Measurements from ENCODE around the gene SEMA7A.
A peak's percentile ranks its signal among the peaks of the same experiment; 100 is the strongest.

Gene SEMA7A

GRCh38 chr15:74432968-74433591, 678 bp downstream of the SEMA7A start:
- peak overlapping the region in 1 of 2 experiments; percentile 73 for H3K23ac ChIP-seq (ENCODE audit: low read length in 2 of 2)

DNA sequence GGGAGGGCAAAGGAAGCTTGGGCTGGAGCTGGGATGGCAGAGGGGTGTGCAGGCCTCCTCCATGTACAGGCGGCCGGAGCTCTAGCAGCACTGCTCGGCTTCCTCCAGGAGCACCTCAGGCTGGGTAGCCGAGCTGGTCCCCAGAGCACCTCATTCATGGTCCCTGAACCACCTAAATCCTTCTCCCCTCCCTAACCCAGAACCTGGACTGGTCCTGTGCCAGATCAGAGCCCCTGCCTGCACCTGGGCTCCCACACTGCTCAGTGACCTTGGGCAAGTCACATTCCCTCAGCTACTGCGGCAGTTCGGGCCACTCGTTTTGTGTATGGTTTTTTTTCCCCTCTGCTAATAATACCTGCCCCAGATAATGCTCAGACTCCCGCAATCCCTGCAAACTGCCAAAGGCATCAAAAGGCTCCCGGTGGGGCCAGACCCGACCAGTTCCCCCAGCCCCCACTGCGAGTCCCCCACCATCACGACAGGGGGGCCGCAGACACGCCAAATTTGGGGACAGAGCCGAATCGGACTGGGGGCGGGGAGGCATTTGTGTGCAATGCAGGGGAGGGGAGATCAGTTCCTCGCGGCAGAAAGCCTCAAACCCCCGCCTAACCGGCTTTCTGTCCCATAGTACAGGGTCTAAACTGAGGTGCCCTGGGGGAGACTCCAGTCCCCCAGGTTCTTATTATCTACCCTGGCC, 1.3 kb downstream of the SEMA7A start:
- no peak overlapping the region for H2BK5ac ChIP-seq (ENCODE audit: low read depth, low read length, poor library complexity, severe bottlenecking)
- H2BK12ac ChIP-seq (ENCODE audit: low read length in 2 of 2) = no peak overlapping the region
- no peak overlapping the region for H3K4ac ChIP-seq (ENCODE audit: low read depth in 1 of 2, low read length in 2 of 2)
- peaks cover 1% of the 10 kb centered on the region for H3K79me1 ChIP-seq (replicated peaks; ENCODE audit: low read length, poor library complexity, severe bottlenecking)
- no peak overlapping the region for H3K14ac ChIP-seq (ENCODE audit: low read length in 2 of 2)
- no peak for DNase-seq
- peak overlapping the region in 1 of 2 experiments; percentile 84 for H3K23ac ChIP-seq (ENCODE audit: low read length in 2 of 2)
- H3K36me3 ChIP-seq (ENCODE audit: control insufficient read depth in 1 of 2, insufficient read depth in 2 of 2, low read depth in 1 of 2, low read length in 2 of 2) = no peaks in the 10 kb centered on the region
- no peaks in the 10 kb centered on the region for H3K9me3 ChIP-seq (ENCODE audit: control insufficient read depth, low read length)
- H4K8ac ChIP-seq (ENCODE audit: low read length) = no peak overlapping the region
- WGBS = 30% methylated on average over 16 of the region's 21 CpGs
- H2BK120ac ChIP-seq (ENCODE audit: low read depth, low read length) = no peak overlapping the region
- peak overlapping the region; percentile 76 for H3K4me2 ChIP-seq (ENCODE audit: low read length, poor library complexity, severe bottlenecking)
- no peak overlapping the region for H2AK5ac ChIP-seq (ENCODE audit: low read length, severe bottlenecking)
- peak overlapping the region; percentile 45 for H2BK15ac ChIP-seq (ENCODE audit: low read depth, poor library complexity, severe bottlenecking)
- no peak overlapping the region for H4K91ac ChIP-seq (ENCODE audit: low read length)
- no peak overlapping the region for H2AFZ ChIP-seq (ENCODE audit: low read depth, low read length)
- peak overlapping the region; percentile 77 for H3K9ac ChIP-seq (ENCODE audit: low read length)
- H3K4me3 ChIP-seq (ENCODE audit: insufficient read depth in 1 of 2, low read depth in 1 of 2, low read length in 2 of 2) = peak overlapping the region; percentile 89 to 93
- no peaks in the 10 kb centered on the region for H3K27me3 ChIP-seq (ENCODE audit: control insufficient read depth in 1 of 2, insufficient read depth in 1 of 2, low read length in 2 of 2)
- H3K27ac ChIP-seq (ENCODE audit: low read length, poor library complexity, severe bottlenecking) = no peak overlapping the region
- H3K4me1 ChIP-seq (ENCODE audit: control insufficient read depth, insufficient read depth, low read depth, low read length) = peaks cover 55% of the 10 kb centered on the region
- no peak overlapping the region for H3K18ac ChIP-seq (ENCODE audit: low read depth in 1 of 2, low read length in 2 of 2)

More at GRCh38 chr15:74432968-74433591, 678 bp downstream of the SEMA7A start:
- H2BK120ac ChIP-seq (ENCODE audit: low read depth, low read length) = no peak overlapping the region
- peak overlapping the region in 1 of 2 experiments; percentile 9 for H3K14ac ChIP-seq (ENCODE audit: low read length in 2 of 2)
- H3K18ac ChIP-seq (ENCODE audit: low read depth in 1 of 2, low read length in 2 of 2) = peak overlapping the region; percentile 34 to 40
- no peak overlapping the region for H2BK15ac ChIP-seq (ENCODE audit: low read depth, poor library complexity, severe bottlenecking)
- H3K27ac ChIP-seq (ENCODE audit: low read length, poor library complexity, severe bottlenecking) = no peak overlapping the region
- peak overlapping the region in 1 of 2 experiments; percentile 53 for H3K4ac ChIP-seq (ENCODE audit: low read depth in 1 of 2, low read length in 2 of 2)
- no peak overlapping the region for H4K91ac ChIP-seq (ENCODE audit: low read length)
- H3K79me1 ChIP-seq (replicated peaks; ENCODE audit: low read length, poor library complexity, severe bottlenecking) = peaks cover 1% of the 10 kb centered on the region
- no peaks in the 10 kb centered on the region for H3K36me3 ChIP-seq (ENCODE audit: control insufficient read depth in 1 of 2, insufficient read depth in 2 of 2, low read depth in 1 of 2, low read length in 2 of 2)
- H2AFZ ChIP-seq (ENCODE audit: low read depth, low read length) = peak overlapping the region; percentile 84
- H3K9me3 ChIP-seq (ENCODE audit: control insufficient read depth, low read length) = no peaks in the 10 kb centered on the region
- H3K27me3 ChIP-seq (ENCODE audit: control insufficient read depth in 1 of 2, insufficient read depth in 1 of 2, low read length in 2 of 2) = no peaks in the 10 kb centered on the region
- peaks cover 49% of the 10 kb centered on the region for H3K4me1 ChIP-seq (ENCODE audit: control insufficient read depth, insufficient read depth, low read depth, low read length)
- H3K4me2 ChIP-seq (ENCODE audit: low read length, poor library complexity, severe bottlenecking) = peak overlapping the region; percentile 76
- peak overlapping the region; percentile 85 for H3K9ac ChIP-seq (ENCODE audit: low read length)
- no peak overlapping the region for H2AK5ac ChIP-seq (ENCODE audit: low read length, severe bottlenecking)
- peak overlapping the region; percentile 46 for H2BK5ac ChIP-seq (ENCODE audit: low read depth, low read length, poor library complexity, severe bottlenecking)
- DNase-seq = no peak
- peak overlapping the region; percentile 89 to 93 for H3K4me3 ChIP-seq (ENCODE audit: insufficient read depth in 1 of 2, low read depth in 1 of 2, low read length in 2 of 2)
- no peak overlapping the region for H2BK12ac ChIP-seq (ENCODE audit: low read length in 2 of 2)
- under 1% methylated on average over 39 of the region's 64 CpGs for WGBS
- peak overlapping the region; percentile 38 for H4K8ac ChIP-seq (ENCODE audit: low read length)

DNA sequence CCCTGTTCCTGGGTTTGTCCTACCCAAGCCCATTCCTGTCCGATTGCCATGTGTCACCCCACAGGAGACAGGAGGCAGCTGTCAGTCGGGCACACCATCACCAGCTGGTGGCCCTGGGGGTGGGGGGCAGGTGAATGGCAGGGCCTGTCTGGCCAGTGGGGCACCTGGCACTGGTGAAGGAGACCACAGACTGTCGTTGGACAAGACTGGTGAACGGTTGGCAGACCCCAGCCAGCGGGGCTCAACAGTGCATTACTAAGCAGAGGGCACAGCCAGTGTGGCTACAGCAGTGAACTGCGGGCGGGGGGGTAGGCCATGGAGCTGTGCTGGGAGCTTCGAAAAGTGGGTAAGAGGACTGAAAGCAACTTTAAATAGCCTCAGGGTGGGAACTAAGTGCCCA, 2.1 kb downstream of the SEMA7A start:
- WGBS = 87% methylated on average over 8 of the region's 8 CpGs
- H2AK5ac ChIP-seq (ENCODE audit: low read length, severe bottlenecking) = peak overlapping the region; percentile 32
- H3K27ac ChIP-seq (ENCODE audit: low read length, poor library complexity, severe bottlenecking) = peak overlapping the region; percentile 5
- H3K79me1 ChIP-seq (replicated peaks; ENCODE audit: low read length, poor library complexity, severe bottlenecking) = peaks cover 1% of the 10 kb centered on the region
- no peak overlapping the region for H4K8ac ChIP-seq (ENCODE audit: low read length)
- H3K14ac ChIP-seq (ENCODE audit: low read length in 2 of 2) = no peak overlapping the region
- H3K27me3 ChIP-seq (ENCODE audit: control insufficient read depth in 1 of 2, insufficient read depth in 1 of 2, low read length in 2 of 2) = no peaks in the 10 kb centered on the region
- H3K4me1 ChIP-seq (ENCODE audit: control insufficient read depth, insufficient read depth, low read depth, low read length) = peaks cover 60% of the 10 kb centered on the region
- no peak overlapping the region for H2BK120ac ChIP-seq (ENCODE audit: low read depth, low read length)
- H3K9me3 ChIP-seq (ENCODE audit: control insufficient read depth, low read length) = no peaks in the 10 kb centered on the region
- peak overlapping the region; percentile 77 for H3K9ac ChIP-seq (ENCODE audit: low read length)
- no peak overlapping the region for H2BK15ac ChIP-seq (ENCODE audit: low read depth, poor library complexity, severe bottlenecking)
- peak overlapping the region; percentile 76 for H3K4me2 ChIP-seq (ENCODE audit: low read length, poor library complexity, severe bottlenecking)
- no peak overlapping the region for H4K91ac ChIP-seq (ENCODE audit: low read length)
- no peak overlapping the region for H2BK12ac ChIP-seq (ENCODE audit: low read length in 2 of 2)
- H3K4me3 ChIP-seq (ENCODE audit: insufficient read depth in 1 of 2, low read depth in 1 of 2, low read length in 2 of 2) = peak overlapping the region; percentile 20 to 89
- no peak for DNase-seq
- no peak overlapping the region for H3K4ac ChIP-seq (ENCODE audit: low read depth in 1 of 2, low read length in 2 of 2)
- H3K36me3 ChIP-seq (ENCODE audit: control insufficient read depth in 1 of 2, insufficient read depth in 2 of 2, low read depth in 1 of 2, low read length in 2 of 2) = peaks cover 1 to 5% of the 10 kb centered on the region in 2 experiments
- no peak overlapping the region for H2BK5ac ChIP-seq (ENCODE audit: low read depth, low read length, poor library complexity, severe bottlenecking)
- H3K23ac ChIP-seq (ENCODE audit: low read length in 2 of 2) = no peak overlapping the region
- no peak overlapping the region for H2AFZ ChIP-seq (ENCODE audit: low read depth, low read length)
- H3K18ac ChIP-seq (ENCODE audit: low read depth in 1 of 2, low read length in 2 of 2) = no peak overlapping the region

DNA sequence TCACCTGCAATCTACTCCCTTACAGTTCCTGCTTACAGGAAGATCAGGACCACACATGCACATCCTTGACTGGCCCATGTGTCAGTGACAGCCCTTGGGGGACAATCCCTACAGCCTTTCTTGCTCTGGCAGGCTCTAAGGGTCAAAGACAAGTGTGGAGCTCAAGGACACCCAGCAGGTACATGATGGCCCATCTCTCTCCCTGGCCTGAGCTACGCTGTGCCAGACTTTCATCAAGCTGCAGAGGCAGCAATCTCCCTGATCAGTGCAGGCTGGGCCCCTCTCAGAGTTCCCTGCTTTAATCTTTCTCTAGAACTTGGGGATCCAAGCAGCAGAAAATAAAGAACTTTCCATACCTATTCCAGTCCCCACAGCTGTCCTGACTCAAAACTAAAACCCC, 2.6 kb downstream of the SEMA7A start:
- Histone ChIP-seq H3K14ac (ENCODE audit: low read length in 2 of 2) (no peak overlapping the region), H2BK12ac (ENCODE audit: low read length in 2 of 2) (no peak overlapping the region), H2BK15ac (ENCODE audit: low read depth, poor library complexity, severe bottlenecking) (no peak overlapping the region), H3K27ac (ENCODE audit: low read length, poor library complexity, severe bottlenecking) (peak overlapping the region; percentile 5), H2AK5ac (ENCODE audit: low read length, severe bottlenecking) (no peak overlapping the region), H3K4ac (ENCODE audit: low read depth in 1 of 2, low read length in 2 of 2) (no peak overlapping the region), H4K91ac (ENCODE audit: low read length) (no peak overlapping the region), H3K23ac (ENCODE audit: low read length in 2 of 2) (no peak overlapping the region), H2BK120ac (ENCODE audit: low read depth, low read length) (no peak overlapping the region), H2BK5ac (ENCODE audit: low read depth, low read length, poor library complexity, severe bottlenecking) (no peak overlapping the region), H4K8ac (ENCODE audit: low read length) (no peak overlapping the region), H3K9ac (ENCODE audit: low read length) (peak overlapping the region; percentile 77), H3K4me2 (ENCODE audit: low read length, poor library complexity, severe bottlenecking) (peak overlapping the region; percentile 76), H3K18ac (ENCODE audit: low read depth in 1 of 2, low read length in 2 of 2) (no peak overlapping the region), H2AFZ (ENCODE audit: low read depth, low read length) (no peak overlapping the region), H3K9me3 (ENCODE audit: control insufficient read depth, low read length) (no peaks in the 10 kb centered on the region), H3K36me3 (ENCODE audit: control insufficient read depth in 1 of 2, insufficient read depth in 2 of 2, low read depth in 1 of 2, low read length in 2 of 2) (peaks cover 5 to 6% of the 10 kb centered on the region in 2 experiments), H3K4me1 (ENCODE audit: control insufficient read depth, insufficient read depth, low read depth, low read length) (peaks cover 62% of the 10 kb centered on the region), H3K79me1 (replicated peaks; ENCODE audit: low read length, poor library complexity, severe bottlenecking) (no peaks in the 10 kb centered on the region), H3K4me3 (ENCODE audit: insufficient read depth in 1 of 2, low read depth in 1 of 2, low read length in 2 of 2) (peak overlapping the region in 1 of 2 experiments; percentile 89), H3K27me3 (ENCODE audit: control insufficient read depth in 1 of 2, insufficient read depth in 1 of 2, low read length in 2 of 2) (no peaks in the 10 kb centered on the region)
- no peak for DNase-seq
- WGBS = 84% methylated on average over 1 of the region's 1 CpG
